COLO668 (cell line): Measurements from ENCODE around the gene C1orf185.
"Not testable (repeated sequence)": the region's sequence is repeated elsewhere in the genome, so short reads cannot be mapped to it uniquely, and the experiment has no call there.

Experiments
- DNase-seq: peaks from one replicate; lab custom pipeline; 2025; ENCODE audit not compliant: unreplicated experiment; lab: John Stamatoyannopoulos, UW

Gene C1orf185

DNA sequence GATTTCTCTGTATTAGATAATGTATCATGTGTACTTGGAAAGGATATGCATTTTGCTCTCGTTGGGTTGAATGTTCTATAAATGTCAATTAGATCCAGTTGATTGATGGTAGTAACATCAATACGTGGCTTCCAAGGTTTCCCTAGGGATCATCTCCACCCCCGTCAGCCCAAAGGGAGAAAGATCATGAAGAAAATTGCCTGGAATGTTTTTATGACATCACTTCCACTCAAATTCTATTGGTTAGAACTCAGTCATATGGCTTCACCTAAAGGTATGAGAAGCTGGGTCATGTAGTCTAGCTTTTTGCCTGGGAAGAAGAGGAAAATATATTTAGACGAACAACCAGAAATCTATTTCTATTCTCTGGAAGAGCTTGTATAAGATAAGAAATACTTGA is at the start of gene C1orf185:
C1orf185 (plus strand) TSS at position 253 of the 400 bp plus-strand sequence; CDS start at position 259, 6 bp downstream.
- DNase-seq: no peak

- peak; percentile 45 for DNase-seq
Measured at GRCh38 chr1:51058858-51059257, 43.2 kb upstream of the C1orf185 start.

DNA sequence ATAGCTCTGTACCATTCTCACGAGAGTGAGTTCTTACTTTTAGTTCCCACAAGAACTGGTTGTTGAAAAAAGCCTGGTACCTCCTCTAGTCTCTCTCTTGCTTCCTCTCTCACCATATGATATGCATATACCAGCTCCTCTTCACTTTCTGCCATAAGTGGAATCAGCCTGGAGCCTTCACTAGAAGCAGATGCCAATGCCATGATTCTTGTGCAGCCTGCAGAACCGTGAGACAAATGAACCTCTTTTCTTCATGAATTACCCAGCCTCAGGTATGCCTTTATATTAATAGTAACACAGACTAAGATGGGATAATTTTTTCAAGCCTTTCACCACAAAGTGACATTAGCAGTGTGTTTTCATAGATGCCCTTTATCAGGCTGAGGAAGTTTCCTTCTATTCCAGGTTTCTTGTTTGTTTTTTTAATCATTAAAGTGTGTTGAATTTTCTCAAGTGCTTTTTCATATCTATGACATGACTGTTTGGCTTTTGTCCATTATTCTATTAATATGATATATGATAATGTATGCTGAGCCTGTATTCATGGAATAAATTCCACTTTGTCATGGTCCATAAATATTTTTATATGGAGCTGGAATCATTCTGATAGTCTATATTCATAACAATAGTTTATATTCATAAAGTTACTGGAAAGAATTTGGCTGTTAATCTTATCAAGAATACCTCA is 40.7 kb upstream of the C1orf185 start:
- no peak for DNase-seq

DNA sequence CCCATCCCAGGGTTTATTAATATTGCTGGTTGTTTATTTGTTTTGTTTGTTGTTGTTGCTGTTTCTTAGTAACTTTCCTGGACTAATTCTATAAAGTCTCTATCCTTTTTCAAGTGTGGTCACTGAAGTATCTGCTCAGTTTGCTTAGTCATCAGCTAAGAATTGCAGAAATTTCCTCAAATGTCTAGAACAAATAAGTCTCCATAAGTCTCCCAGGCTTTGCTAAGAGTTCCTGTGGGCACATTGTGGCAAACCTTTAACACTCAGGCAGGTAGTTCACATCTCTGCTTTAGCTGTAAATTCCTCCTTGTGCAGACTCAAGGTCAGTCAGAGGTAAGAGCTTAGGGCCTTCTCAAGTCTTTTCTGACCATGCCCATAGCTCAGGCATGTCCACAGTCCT is 38.9 kb upstream of the C1orf185 start:
- no peak for DNase-seq

GRCh38 chr1:51070011-51070410 is 32.0 kb upstream of the C1orf185 start:
- peak; percentile 84 for DNase-seq

DNA sequence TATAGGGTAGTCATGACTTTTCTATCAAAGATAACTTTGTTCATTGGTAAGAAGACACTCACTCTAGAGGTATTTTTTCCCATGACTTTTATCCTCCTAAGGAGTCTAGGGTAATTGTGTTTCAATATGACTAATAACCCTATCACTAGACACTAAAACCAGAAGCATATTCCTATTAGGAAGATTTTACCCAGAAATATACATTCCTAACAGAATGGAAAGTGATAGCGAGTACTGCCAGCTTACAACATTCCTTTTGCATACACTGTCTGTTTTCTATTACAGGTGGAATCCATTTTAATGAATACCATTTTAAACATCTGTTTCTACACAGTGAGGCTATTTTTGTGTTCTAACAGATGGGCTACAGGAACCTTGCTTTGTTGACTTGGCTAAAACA is 31.4 kb upstream of the C1orf185 start:
- no peak for DNase-seq

- DNase-seq: no peak
Measured at GRCh38 chr1:51071291-51072042, 30.6 kb upstream of the C1orf185 start.

- DNase-seq: no peak
Measured at GRCh38 chr1:51072043-51072439, 30.0 kb upstream of the C1orf185 start.

GRCh38 chr1:51072651-51073050 is 29.4 kb upstream of the C1orf185 start:
- DNase-seq: no peak

DNA sequence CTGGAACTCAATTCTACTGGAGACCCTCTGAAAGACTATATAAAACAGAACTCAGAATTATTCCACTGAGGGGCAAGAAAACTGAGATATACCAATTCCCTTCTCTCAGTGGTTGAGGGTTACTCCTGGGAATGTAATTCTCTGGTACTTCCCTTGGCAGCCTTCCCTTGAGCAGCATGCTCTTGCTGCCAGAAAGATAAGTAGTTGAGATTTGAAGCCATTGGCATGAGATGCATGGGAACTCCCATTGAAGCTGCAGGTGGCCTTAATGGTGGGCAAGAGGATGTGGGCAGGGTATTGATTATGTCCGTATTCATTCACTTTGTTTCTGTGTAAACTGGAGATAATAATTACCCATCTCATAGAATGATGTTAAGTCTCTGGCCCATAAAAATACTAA is 28.6 kb upstream of the C1orf185 start:
- no peak for DNase-seq

DNA sequence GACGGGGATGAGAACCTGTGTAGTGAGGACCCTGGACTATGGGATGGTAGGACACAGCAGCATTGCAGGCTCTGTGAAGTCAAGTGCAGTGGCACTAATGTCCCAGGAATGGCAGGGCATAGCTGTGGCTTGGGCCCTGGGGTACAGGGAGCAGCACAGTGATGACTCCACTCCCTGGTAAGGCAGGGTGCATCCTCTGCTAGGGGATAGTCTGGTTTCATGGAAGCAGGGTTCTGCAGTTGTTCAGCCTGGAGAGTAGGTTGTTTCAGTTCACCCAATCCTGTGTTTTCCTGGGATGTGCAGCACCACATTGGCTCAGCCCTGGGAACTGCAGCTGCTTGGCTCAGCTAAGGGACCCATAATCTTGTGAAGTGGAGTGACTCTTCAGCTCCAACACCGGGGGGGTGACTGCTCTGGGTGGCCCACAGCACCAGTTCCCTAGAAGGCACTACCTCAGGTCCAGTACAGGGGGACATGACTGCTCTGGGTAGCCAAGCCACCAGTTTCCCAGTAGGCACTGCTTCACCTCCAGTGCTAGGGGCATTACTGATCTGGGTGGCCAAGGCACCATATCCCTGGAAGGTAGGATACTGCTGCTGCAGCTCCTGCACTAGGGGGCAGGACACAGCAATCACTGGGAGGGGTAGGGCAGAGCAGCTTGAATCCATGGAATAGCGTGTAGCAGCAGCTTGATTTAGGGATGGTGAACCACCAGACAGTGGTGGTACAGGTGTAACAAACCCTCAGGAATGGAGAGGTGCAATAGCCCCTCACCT is 15.3 kb upstream of the C1orf185 start:
- no peak for DNase-seq

DNA sequence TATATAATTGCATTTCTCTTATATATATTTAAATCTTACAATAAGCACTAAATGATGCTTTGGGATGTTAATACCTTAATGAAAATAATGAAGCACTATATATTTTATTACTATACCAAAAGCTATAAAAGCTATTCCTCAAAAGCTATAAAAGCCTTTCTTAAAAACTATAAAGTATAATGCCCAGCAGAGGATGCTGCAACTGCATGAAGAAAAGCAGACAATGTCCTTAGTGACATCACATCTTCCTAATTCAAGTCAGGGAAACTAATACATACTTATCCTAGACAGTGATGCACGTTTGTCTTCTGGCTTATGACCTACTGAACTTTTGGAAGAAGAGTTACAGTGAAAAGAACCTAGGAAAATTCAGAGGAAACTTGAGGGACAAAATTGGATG is 13.6 kb upstream of the C1orf185 start:
- DNase-seq: no peak

GRCh38 chr1:51093581-51093980 is 8.4 kb upstream of the C1orf185 start:
- no peak for DNase-seq

- DNase-seq: no peak
Measured at GRCh38 chr1:51097171-51097570, 4.9 kb upstream of the C1orf185 start.

- DNase-seq: no peak
Measured at GRCh38 chr1:51100264-51100880, 1.7 kb upstream of the C1orf185 start.

DNA sequence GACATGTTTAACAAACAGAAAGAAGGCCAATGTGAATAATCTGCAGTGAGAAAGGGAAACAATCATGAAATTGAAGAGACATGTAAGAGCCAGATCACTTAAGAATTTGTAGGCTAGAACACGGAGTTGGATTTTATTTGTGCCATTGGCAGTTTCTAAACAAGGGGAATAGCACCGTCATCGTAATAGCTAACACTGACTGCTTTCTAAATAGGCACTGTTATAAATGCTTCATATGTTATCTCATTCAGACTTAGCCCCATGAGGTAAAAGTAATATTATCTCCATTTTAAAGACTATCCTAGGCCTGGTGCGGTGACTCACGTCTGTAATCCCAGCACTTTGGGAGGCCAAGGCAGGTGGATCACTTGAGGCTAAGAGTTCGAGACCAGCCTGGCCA is 12.1 kb downstream of the C1orf185 start:
- DNase-seq: no peak

GRCh38 chr1:51115714-51116404 is 13.8 kb downstream of the C1orf185 start:
- DNase-seq: no peak

DNA sequence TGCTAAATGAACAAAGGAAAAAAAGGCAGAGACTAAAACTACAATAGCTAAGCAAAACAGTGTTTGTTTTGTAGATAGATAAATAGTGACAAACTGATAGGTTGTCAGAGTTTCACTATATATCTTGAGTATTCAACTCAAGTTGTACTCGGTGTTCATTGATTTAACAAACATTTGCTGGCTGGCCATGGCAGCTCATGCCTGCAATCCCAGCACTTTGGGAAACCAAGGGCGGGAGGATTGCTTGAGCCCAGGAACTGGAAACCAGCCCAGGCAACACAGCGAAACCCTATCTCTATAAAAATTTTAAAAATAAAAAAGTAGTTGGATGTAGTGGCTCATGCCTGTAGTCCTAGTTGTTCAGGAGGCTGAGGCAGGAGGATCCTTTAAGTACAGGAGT is 17.3 kb downstream of the C1orf185 start:
- DNase-seq: no peak

- no peak for DNase-seq
Measured at GRCh38 chr1:51120629-51121028, 18.6 kb downstream of the C1orf185 start.

- not testable (repeated sequence) for DNase-seq
Measured at GRCh38 chr1:51127152-51127551, 25.1 kb downstream of the C1orf185 start.

- no peak for DNase-seq
Measured at GRCh38 chr1:51131185-51131584, 29.2 kb downstream of the C1orf185 start.
